ENCODE measurements around the gene TMEM134.
A peak's percentile ranks its signal among the peaks of the same experiment; 100 is the strongest.

TMEM134 gene

DNA sequence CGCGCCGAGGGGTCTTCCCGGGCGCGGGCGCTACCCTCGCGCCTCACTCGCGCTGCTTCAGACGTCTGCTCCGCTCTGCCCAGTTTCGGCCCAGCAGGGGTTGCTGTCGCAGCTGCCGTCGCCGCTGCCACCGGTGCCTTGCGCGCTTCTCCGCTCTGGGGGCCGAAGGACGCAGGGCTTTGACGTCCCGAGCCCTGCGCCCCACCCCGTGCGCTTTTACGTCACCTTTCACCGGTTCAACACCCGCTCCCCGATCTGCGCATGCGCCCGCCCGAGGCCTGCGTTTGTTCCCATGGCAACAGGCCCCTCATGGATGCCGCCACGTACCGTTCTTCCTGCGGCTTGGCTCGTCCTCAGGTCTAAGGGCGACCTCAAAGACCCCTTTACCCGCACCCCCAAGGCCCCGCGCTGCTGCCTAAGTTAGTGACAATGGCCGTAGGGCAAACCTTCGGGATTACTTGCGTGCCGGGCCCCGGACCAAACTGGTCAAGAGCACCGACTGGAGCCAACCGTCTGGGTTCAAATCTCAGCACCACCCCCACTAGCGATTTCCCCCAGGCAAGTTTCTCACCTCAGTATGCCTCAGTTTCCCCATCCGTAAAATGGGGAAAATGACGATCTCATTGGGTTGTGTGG, 39.6 kb upstream of the TMEM134 start:
- TF ChIP-seq CTCF (conservative IDR thresholded peaks at IDR 0.05; ENCODE audit: low read depth): no peak
- CTCF ChIA-PET: no interaction called here
- POLR2A ChIA-PET (ENCODE audit: low non-redundant PET): no interaction called here
- peak overlapping the region; percentile 100 for H3K27ac ChIP-seq
- DNase-seq (ENCODE audit: low spot score): peak; percentile 99

GRCh38 chr11:67507864-67508485, 38.9 kb upstream of the TMEM134 start, which contains the start of gene CDK2AP2:
Gene CDK2AP2, minus strand, starts transcription at chr11:67508162. Its CDS starts 80 bp downstream, at chr11:67508082.
- TF ChIP-seq CTCF (conservative IDR thresholded peaks at IDR 0.05; ENCODE audit: low read depth): no peak
- H3K27ac ChIP-seq: peak within 1 kb of the TSS; percentile 100
- DNase-seq (ENCODE audit: low spot score): peak; percentile 99
- CTCF ChIA-PET: interaction anchor here (0.6 to 0.7 kb wide), 2 partner anchors 17 to 60 kb away, joined by 3 read pairs; no protein-coding TSS in a partner anchor
- POLR2A ChIA-PET (ENCODE audit: low non-redundant PET): no interaction called here

GRCh38 chr11:67507242-67507863, 38.3 kb upstream of the TMEM134 start:
- TF ChIP-seq CTCF (conservative IDR thresholded peaks at IDR 0.05; ENCODE audit: low read depth): no peak
- POLR2A ChIA-PET (ENCODE audit: low non-redundant PET): no interaction called here
- DNase-seq (ENCODE audit: low spot score): peak; percentile 43
- H3K27ac ChIP-seq: peak overlapping the region; percentile 100
- CTCF ChIA-PET: interaction anchor here (0.6 to 0.7 kb wide), 3 partner anchors 17 to 434 kb away, joined by 3 to 4 read pairs (median 3); no protein-coding TSS in a partner anchor

- peak; percentile 49 for TF ChIP-seq CTCF (conservative IDR thresholded peaks at IDR 0.05; ENCODE audit: low read depth)
- no peak for DNase-seq (ENCODE audit: low spot score)
- H3K27ac ChIP-seq: peak overlapping the region; percentile 100
- POLR2A ChIA-PET (ENCODE audit: low non-redundant PET): no interaction called here
- CTCF ChIA-PET: interaction anchor here (0.6 to 0.7 kb wide), 4 partner anchors 70 to 1224 kb away, joined by 3 to 4 read pairs (median 3); no protein-coding TSS in a partner anchor
Measured at GRCh38 chr11:67506426-67507051, 37.5 kb upstream of the TMEM134 start.

DNA sequence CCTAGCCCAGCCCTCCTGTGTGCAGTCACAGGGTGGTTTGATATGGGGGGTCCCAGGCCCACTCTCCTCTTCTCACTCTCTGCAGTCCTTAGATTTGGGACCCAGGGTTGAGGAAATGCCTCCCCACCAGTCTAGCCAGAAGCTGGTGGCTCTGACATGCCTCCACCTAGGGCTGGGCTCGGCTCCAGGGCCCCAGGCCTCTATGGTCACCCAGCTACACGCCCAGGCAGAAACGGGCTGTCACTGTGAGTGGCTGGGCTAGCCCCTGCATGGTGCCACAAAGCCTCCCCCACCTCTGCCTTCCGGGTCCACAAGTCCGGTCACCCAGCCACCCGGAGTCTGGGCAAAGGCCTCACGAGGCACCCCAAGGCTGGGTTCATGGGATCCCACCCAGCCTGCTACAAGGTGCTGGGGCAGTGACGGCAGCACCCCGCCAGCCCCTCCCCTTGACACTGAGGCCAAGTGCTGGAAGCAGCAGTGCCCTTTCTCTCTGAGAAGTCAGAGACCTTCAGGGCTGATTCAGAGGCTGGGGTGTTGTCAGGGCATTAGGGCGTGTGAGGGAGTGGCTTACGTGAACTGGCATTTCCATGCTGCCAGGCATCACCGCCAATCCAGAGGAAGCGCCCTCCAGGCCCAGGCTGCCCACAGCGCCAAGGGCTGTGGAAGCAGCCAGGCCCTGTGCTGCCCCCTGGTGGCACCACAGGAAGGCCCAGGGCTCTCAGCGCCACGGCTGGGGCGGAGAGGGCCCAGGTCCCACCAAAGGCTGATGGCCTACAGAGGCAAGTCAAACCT, 36.8 kb upstream of the TMEM134 start:
- peak overlapping the region; percentile 100 for H3K27ac ChIP-seq

More for the DNA sequence above, 36.8 kb upstream of the TMEM134 start:
- CTCF ChIA-PET: interaction anchor here (0.6 to 0.7 kb wide), 6 partner anchors 40 to 1223 kb away, joined by 3 to 4 read pairs (median 3); partner anchors contain the start of gene PTPRCAP
- peak; percentile 94 for DNase-seq (ENCODE audit: low spot score)
- peak; percentile 98 for TF ChIP-seq CTCF (conservative IDR thresholded peaks at IDR 0.05; ENCODE audit: low read depth)
- POLR2A ChIA-PET (ENCODE audit: low non-redundant PET): interaction anchor here (0.5 to 1.1 kb wide), 3 partner anchors 37 to 114 kb away, joined by 3 to 4 read pairs (median 4); partner anchors contain the start of genes CORO1B, RAD9A and TMEM134

Data from RWPE1 (cell line).